H9 (cell line): ENCODE data around the gene CHCT1. TPM values are rescaled to one million over a fixed set of nuclear protein-coding genes. Genes with fewer than 3 reads are reported as not detected.

Source experiments
- DNase-seq: peaks from one replicate; pipeline ENCODE4 v3.0.0-alpha.2; 2017
- H2AFZ ChIP-seq: one replicate; pipeline ENCODE4 v1.6.1; 2013; ENCODE audit warnings: mild to moderate bottlenecking, low read length, control low read depth, moderate library complexity
- H2AK5ac ChIP-seq: 2 replicates; pipeline ENCODE4 v1.6.1; 2013; ENCODE audit warnings: low read length, control low read depth, mixed read lengths; ENCODE audit not compliant: insufficient read length
- H2BK120ac ChIP-seq: one replicate; pipeline ENCODE4 v1.6.1; 2013; ENCODE audit warnings: low read depth, mild to moderate bottlenecking, low read length, control low read depth, inconsistent platforms; ENCODE audit not compliant: poor library complexity, severe bottlenecking
- H2BK12ac ChIP-seq: 2 replicates; pipeline ENCODE4 v1.6.1; 2013; ENCODE audit warnings: low read length, control low read depth, mixed read lengths, low read depth; ENCODE audit not compliant: insufficient read length
- H2BK15ac ChIP-seq: 2 replicates; pipeline ENCODE4 v1.6.1; 2013; ENCODE audit warnings: low read depth, low read length, control low read depth
- H2BK20ac ChIP-seq: one replicate; pipeline ENCODE4 v1.6.1; 2013; ENCODE audit warnings: low read depth, mild to moderate bottlenecking, low read length, control low read depth, inconsistent platforms; ENCODE audit not compliant: poor library complexity, severe bottlenecking
- H2BK5ac ChIP-seq: 2 replicates; pipeline ENCODE4 v1.6.1; 2013; ENCODE audit warnings: low read length, control low read depth, mixed read lengths; ENCODE audit not compliant: insufficient read length
- H3K14ac ChIP-seq: 2 replicates; pipeline ENCODE4 v1.6.1; 2013; ENCODE audit warnings: low read length, control low read depth; ENCODE audit not compliant: insufficient read depth
- H3K18ac ChIP-seq: 2 replicates; pipeline ENCODE4 v1.6.1; 2013; ENCODE audit warnings: low read depth, mild to moderate bottlenecking, mixed read lengths, low read length, control low read depth; ENCODE audit not compliant: insufficient read length
- H3K23ac ChIP-seq: 2 replicates; pipeline ENCODE4 v1.6.1; 2013; ENCODE audit warnings: low read length, control low read depth, mixed read lengths, low read depth; ENCODE audit not compliant: insufficient read length
- H3K23me2 ChIP-seq: 2 replicates; pipeline ENCODE4 v1.6.1; 2013; ENCODE audit warnings: low read depth, mild to moderate bottlenecking, mixed read lengths, low read length, control low read depth; ENCODE audit not compliant: insufficient read length, poor library complexity, severe bottlenecking
- H3K27ac ChIP-seq: 2 replicates; pipeline ENCODE4 v1.5.1; 2013; ENCODE audit warnings: low read length, control low read depth, mixed read lengths, low read depth; ENCODE audit not compliant: insufficient read length
- H3K27me3 ChIP-seq: 2 replicates; pipeline ENCODE4 v1.6.1; 2013; ENCODE audit warnings: low read length, control low read depth, inconsistent platforms; ENCODE audit not compliant: insufficient read depth
- H3K4ac ChIP-seq: 2 replicates; pipeline ENCODE4 v1.6.1; 2013; ENCODE audit warnings: low read depth, mild to moderate bottlenecking, control low read depth, inconsistent platforms, low read length, moderate library complexity
- H3K4me1 ChIP-seq: 2 replicates; pipeline ENCODE4 v1.6.1; 2013; ENCODE audit warnings: low read length, control low read depth, inconsistent platforms; ENCODE audit not compliant: insufficient read depth
- H3K4me2 ChIP-seq: 2 replicates; pipeline ENCODE4 v1.6.1; 2013; ENCODE audit warnings: low read length, control low read depth, mixed read lengths; ENCODE audit not compliant: insufficient read length, insufficient read depth
- H3K56ac ChIP-seq: 2 replicates; pipeline ENCODE4 v1.6.1; 2013; ENCODE audit warnings: low read depth, mild to moderate bottlenecking, mixed read lengths, low read length, control low read depth; ENCODE audit not compliant: insufficient read length
- H3K79me1 ChIP-seq: 2 replicates; pipeline ENCODE4 v1.6.1; 2013; ENCODE audit warnings: low read depth, mild to moderate bottlenecking, moderate library complexity, low read length, control low read depth, inconsistent platforms; ENCODE audit not compliant: insufficient read depth, poor library complexity, severe bottlenecking
- H3K79me2 ChIP-seq: 2 replicates; pipeline ENCODE4 v1.6.1; 2013; ENCODE audit warnings: low read length, control low read depth, inconsistent platforms; ENCODE audit not compliant: insufficient read depth
- H3K9ac ChIP-seq: 2 replicates; pipeline ENCODE4 v1.6.1; 2013; ENCODE audit warnings: low read length, control low read depth, mixed read lengths; ENCODE audit not compliant: insufficient read length; ENCODE audit errors: extremely low read depth
- H3K9me3 ChIP-seq: one replicate; pipeline ENCODE4 v1.6.1; 2013; ENCODE audit warnings: low read depth, low read length, inconsistent platforms; ENCODE audit not compliant: control insufficient read depth
- H3T11ph ChIP-seq: one replicate; pipeline ENCODE4 v1.6.1; 2013; ENCODE audit warnings: mild to moderate bottlenecking, low read length, control low read depth, inconsistent platforms
- H4K20me1 ChIP-seq: one replicate; pipeline ENCODE4 v1.6.1; 2013; ENCODE audit not compliant: control insufficient read depth, insufficient read length, insufficient read depth
- H4K5ac ChIP-seq: 2 replicates; pipeline ENCODE4 v1.6.1; 2013; ENCODE audit warnings: low read depth, mild to moderate bottlenecking, mixed read lengths, low read length, control low read depth; ENCODE audit not compliant: insufficient read length
- H4K8ac ChIP-seq: replicated peaks from 2 replicates; pipeline ENCODE4 v1.6.1; 2013; ENCODE audit warnings: low read length, control low read depth, mixed read lengths, low read depth; ENCODE audit not compliant: insufficient read length
- H4K91ac ChIP-seq: 2 replicates; pipeline ENCODE4 v1.6.1; 2013; ENCODE audit warnings: low read depth, mild to moderate bottlenecking, moderate library complexity, mixed read lengths, low read length, control low read depth; ENCODE audit not compliant: insufficient read length
- H3K27ac Mint-ChIP-seq, 3 experiments: 2 replicates in 2 of 3; 3 replicates in 1 of 3; pipeline ENCODE4 v1.8.0; 2020 to 2021; ENCODE audit warnings: mixed read lengths in 3 of 3, mild to moderate bottlenecking in 1 of 3, moderate library complexity in 1 of 3
- H3K27me3 Mint-ChIP-seq: 2 replicates; pipeline ENCODE4 v1.8.0; 2021; ENCODE audit warnings: low read depth, mild to moderate bottlenecking, moderate library complexity, mixed read lengths
- H3K36me3 Mint-ChIP-seq, 3 experiments: 2 replicates in 2 of 3; 3 replicates in 1 of 3; pipeline ENCODE4 v1.8.0; 2020 to 2021; ENCODE audit warnings: low read depth in 3 of 3, mixed read lengths in 3 of 3; ENCODE audit not compliant: insufficient read depth in 1 of 3
- H3K4me1 Mint-ChIP-seq, 2 experiments: 2 replicates each; pipeline ENCODE4 v1.8.0; 2020; ENCODE audit warnings: mixed read lengths in 2 of 2
- H3K4me3 Mint-ChIP-seq, 2 experiments: 2 replicates in 1 of 2; 3 replicates in 1 of 2; pipeline ENCODE4 v1.8.0; 2020 to 2021; ENCODE audit warnings: mild to moderate bottlenecking in 2 of 2, mixed read lengths in 2 of 2, moderate library complexity in 1 of 2
- H3K9me3 Mint-ChIP-seq, 2 experiments: 2 replicates in 1 of 2; 3 replicates in 1 of 2; pipeline ENCODE4 v1.8.0; 2020; ENCODE audit warnings: mild to moderate bottlenecking in 2 of 2, mixed read lengths in 2 of 2, moderate library complexity in 1 of 2
- CTCF ChIP-seq: fragments of 200-600 bp; sonication (generic); conservative IDR thresholded peaks from 3 replicates; pipeline ENCODE4 v1.8.0; 2021; ENCODE audit warnings: antibody characterized with exemption, mild to moderate bottlenecking
- WGBS: extraction: QIAGEN DNeasy Blood & Tissue Kit; methylation state at CpG from one replicate; pipeline ENCODE4 v1.1.7; 2013; ENCODE audit warnings: missing lambda C conversion rate, low lambda C conversion rate, mixed read lengths; ENCODE audit not compliant: insufficient read length; ENCODE audit errors: extremely low coverage; 5-methylcytosine and 5-hydroxymethylcytosine counted together
- long read RNA-seq: library from polyadenylated mRNA; unstranded; transcript quantifications from one replicate; pipeline ENCODE4 v2.0.0, GENCODE V29; 2020
- total RNA-seq: library from RNA; stranded (reverse); gene quantifications from 2 replicates; pipeline ENCODE4 v1.2.1, GENCODE V29; 2021

CHCT1 gene
- total RNA-seq, result not detected in 2 replicates
- long read RNA-seq, partial matches to known transcripts, result 0 of 1 reads
- long read RNA-seq, other reads (novel, unspliced or antisense), result 1 of 1 reads

DNA sequence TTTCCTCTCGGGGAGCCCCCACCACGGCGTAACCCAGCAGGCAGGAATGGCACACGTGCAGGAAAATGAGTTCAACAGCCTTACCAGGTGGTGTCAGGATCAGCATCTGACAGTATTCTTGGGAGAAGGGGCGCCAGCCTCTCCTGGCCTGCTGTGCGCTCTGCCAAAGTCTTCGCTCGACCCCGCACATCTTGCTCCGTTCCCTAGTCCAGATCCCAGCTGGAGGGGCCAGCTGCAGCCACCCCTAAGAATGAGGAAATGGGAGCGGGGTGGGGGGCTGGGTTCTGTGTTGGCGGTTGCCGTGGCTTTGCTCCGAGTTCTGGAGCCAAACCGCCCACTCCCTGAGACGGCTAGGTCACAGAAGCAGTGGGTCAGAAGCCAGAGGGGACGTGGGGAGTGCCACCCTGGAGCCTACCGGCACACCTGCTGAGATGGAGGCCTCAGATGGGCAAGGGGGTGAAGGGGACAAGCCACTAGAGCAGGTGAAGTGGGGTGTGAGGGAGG lies at the start of gene CHCT1:
Gene CHCT1 (plus strand): TSS at position 328 of the 504 bp plus-strand sequence. CDS start 104 bp downstream, at position 432.
- no peaks in the 10 kb centered on the region for H3K79me1 ChIP-seq
- peak within 1 kb of the TSS; percentile 19 for H3K4me2 ChIP-seq
- Mint-ChIP-seq H3K36me3 (no peaks in the 10 kb centered on the region), H3K4me3 (peak within 1 kb of the TSS; percentile 66 to 77), H3K9me3 (peaks cover 3 to 7% of the 10 kb centered on the region in 2 experiments; a peak in 4 of 5 replicates), H3K4me1 (peaks cover 14 to 15% of the 10 kb centered on the region in 2 experiments), H3K27ac (no peak within 1 kb of the TSS), H3K27me3 (peaks cover 10% of the 10 kb centered on the region)
- H2AFZ ChIP-seq, result no peak within 1 kb of the TSS
- H2BK15ac ChIP-seq, result no peak within 1 kb of the TSS
- no peaks in the 10 kb centered on the region for H3K27me3 ChIP-seq
- peak within 1 kb of the TSS; percentile 90; the same call in 1 of the 2 replicates for H3K14ac ChIP-seq
- H3K23me2 ChIP-seq, result no peaks in the 10 kb centered on the region
- no peaks in the 10 kb centered on the region for H3K9me3 ChIP-seq
- no peak within 1 kb of the TSS for H3K56ac ChIP-seq
- no peaks in the 10 kb centered on the region for H3K79me2 ChIP-seq
- H2BK20ac ChIP-seq, result no peak within 1 kb of the TSS
- no peak within 1 kb of the TSS for H3K9ac ChIP-seq
- H4K8ac ChIP-seq, result no peak within 1 kb of the TSS
- H3T11ph ChIP-seq, result no peak within 1 kb of the TSS
- H4K5ac ChIP-seq, result no peak within 1 kb of the TSS
- H2BK120ac ChIP-seq, result no peak within 1 kb of the TSS
- H3K23ac ChIP-seq, result no peak within 1 kb of the TSS
- no peak within 1 kb of the TSS for H2AK5ac ChIP-seq
- no peak for TF ChIP-seq CTCF
- no peaks in the 10 kb centered on the region for H4K20me1 ChIP-seq
- no peaks in the 10 kb centered on the region; the same call in 1 of the 2 replicates for H3K4me1 ChIP-seq
- no peak within 1 kb of the TSS for H3K27ac ChIP-seq
- H4K91ac ChIP-seq, result no peak within 1 kb of the TSS
- H3K18ac ChIP-seq, result peak within 1 kb of the TSS; percentile 52
- peak; percentile 73 for DNase-seq
- no CpG with 5 or more reads among the region's 18 CpGs for WGBS
- no peak within 1 kb of the TSS for H2BK5ac ChIP-seq
- no peak within 1 kb of the TSS for H3K4ac ChIP-seq
- H2BK12ac ChIP-seq, result no peak within 1 kb of the TSS
